Measurements from ENCODE around the gene STK11IP. TPM values are rescaled to one million over a fixed set of nuclear protein-coding genes. Genes with fewer than 3 reads are reported as not detected.

The STK11IP gene
- total RNA-seq, 1 donor from 2014 or later = 34.5 TPM

DNA sequence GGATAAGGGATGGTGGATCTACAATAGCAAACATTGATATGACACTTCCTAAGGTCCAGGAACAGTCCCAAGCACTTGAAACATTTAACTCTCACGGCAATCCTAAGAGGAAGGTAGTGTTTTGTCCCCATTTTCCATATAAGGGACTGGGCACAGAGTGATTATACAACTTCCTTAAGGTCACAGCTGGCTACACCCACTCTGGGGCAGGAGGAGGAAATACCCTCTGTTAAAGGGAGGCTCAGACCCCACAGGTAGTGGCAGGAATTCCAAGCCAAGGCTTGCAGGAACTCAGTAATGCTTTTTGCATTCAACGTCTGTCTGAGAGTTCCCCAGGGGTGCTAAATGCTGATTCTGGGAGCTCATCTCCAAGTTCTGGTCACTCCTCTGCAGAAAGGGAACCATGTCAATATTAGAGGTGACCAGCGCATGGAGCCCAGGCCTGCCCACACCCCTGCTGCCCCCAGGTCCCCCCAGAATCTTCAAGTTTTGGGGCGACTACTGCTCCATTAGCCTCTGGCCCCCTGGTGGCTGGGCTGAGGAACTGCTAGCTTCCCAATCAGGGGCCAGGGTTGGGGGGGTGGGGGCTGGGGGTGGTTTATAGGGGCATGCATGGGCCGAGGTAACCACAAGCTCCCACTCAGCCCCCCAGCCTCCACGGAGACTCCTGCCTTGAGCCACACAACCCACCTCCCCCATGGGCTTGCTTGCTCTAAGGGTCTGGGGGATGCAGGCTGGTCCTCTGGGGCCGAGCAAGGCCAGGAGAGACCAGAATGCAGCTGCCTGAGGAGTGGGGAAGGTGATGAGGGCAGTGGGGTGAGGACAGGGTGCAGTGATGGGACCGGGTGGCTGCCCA is 37.4 kb upstream of the STK11IP start:
- H3K4me3 Mint-ChIP-seq (ENCODE audit: unreplicated experiment) = no peak overlapping the region
- H3K36me3 Mint-ChIP-seq (ENCODE audit: unreplicated experiment) = peaks cover 5% of the 10 kb centered on the region
- peaks cover 10% of the 10 kb centered on the region for H3K27me3 Mint-ChIP-seq (ENCODE audit: unreplicated experiment)
- H3K9me3 Mint-ChIP-seq (ENCODE audit: unreplicated experiment) = peaks cover 8% of the 10 kb centered on the region
- no peak overlapping the region for H3K27ac Mint-ChIP-seq (ENCODE audit: unreplicated experiment)
- DNase-seq = no peak
- peaks cover 26% of the 10 kb centered on the region for H3K4me1 Mint-ChIP-seq (ENCODE audit: low read depth, unreplicated experiment)
- TF ChIP-seq, protein P1, sequence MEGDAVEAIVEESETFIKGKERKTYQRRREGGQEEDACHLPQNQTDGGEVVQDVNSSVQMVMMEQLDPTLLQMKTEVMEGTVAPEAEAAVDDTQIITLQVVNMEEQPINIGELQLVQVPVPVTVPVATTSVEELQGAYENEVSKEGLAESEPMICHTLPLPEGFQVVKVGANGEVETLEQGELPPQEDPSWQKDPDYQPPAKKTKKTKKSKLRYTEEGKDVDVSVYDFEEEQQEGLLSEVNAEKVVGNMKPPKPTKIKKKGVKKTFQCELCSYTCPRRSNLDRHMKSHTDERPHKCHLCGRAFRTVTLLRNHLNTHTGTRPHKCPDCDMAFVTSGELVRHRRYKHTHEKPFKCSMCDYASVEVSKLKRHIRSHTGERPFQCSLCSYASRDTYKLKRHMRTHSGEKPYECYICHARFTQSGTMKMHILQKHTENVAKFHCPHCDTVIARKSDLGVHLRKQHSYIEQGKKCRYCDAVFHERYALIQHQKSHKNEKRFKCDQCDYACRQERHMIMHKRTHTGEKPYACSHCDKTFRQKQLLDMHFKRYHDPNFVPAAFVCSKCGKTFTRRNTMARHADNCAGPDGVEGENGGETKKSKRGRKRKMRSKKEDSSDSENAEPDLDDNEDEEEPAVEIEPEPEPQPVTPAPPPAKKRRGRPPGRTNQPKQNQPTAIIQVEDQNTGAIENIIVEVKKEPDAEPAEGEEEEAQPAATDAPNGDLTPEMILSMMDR (IDR thresholded peaks at IDR 0.05; ENCODE audit: partially characterized antibody, unreplicated experiment) = peak; percentile 96

DNA sequence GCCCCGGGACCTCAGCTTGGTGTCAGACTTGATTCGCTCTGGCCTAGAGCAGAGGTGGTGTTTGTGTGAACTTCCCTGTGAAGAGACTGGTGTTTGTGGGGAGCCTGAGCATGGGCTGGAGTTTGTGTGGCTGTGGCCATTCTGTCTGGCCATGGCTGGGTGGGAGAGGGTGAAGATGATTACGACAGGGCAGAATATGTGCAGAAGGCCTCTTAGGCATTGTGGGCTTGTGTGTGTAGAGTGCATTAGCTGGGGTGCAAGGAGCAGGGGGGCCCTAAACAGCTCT is 36.8 kb upstream of the STK11IP start:
- DNase-seq = no peak
- TF ChIP-seq, protein P1 (IDR thresholded peaks at IDR 0.05; ENCODE audit: partially characterized antibody, unreplicated experiment) = no peak
- Mint-ChIP-seq H3K27me3 (ENCODE audit: unreplicated experiment) (peaks cover 10% of the 10 kb centered on the region), H3K4me1 (ENCODE audit: low read depth, unreplicated experiment) (peaks cover 26% of the 10 kb centered on the region), H3K27ac (ENCODE audit: unreplicated experiment) (no peak overlapping the region), H3K9me3 (ENCODE audit: unreplicated experiment) (peaks cover 8% of the 10 kb centered on the region), H3K4me3 (ENCODE audit: unreplicated experiment) (peak overlapping the region; percentile 6), H3K36me3 (ENCODE audit: unreplicated experiment) (peaks cover 5% of the 10 kb centered on the region)

DNA sequence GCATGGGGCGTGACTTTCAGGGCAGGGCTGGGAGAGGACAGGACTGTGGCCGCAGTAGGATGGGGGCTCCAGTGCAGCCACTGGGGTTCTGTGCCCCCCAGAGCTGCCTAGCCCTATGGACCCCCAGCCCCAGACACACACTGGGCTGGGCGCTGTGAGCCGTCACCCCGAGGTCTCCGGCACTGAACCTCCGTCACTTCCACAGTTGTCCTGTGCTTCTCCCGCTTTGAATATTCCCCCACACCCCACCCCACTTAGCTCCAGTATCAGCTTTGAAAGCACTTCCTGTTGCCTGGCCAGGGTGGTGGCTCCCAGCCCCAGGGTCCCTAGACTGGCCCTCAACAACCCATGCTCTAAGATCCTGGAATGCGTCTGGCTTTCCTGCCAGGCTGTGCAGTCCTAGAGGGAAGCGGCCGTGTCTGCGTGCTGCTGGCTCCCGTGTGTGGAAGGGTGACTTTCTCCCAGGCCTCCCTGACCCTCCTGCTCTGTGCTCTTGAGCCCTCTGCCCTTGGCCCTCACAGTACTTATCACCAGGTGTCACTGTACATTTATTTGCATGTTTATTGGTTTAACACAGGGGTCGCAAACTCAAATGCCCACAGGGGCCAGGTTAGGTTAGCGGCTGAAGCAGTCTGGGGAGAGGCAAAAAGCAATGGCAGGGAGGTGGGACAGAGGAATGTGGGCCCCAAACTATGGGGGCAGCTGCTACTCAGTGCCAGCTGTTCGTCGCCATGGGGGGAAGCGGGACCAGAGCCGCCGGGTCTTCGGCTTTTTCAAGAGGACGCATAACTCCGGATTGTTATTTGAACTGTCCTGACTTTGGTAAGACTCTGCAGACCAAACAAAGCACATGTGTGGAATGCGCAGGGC is 36.2 kb upstream of the STK11IP start:
- Mint-ChIP-seq H3K4me3 (ENCODE audit: unreplicated experiment) (no peak overlapping the region), H3K27ac (ENCODE audit: unreplicated experiment) (no peak overlapping the region), H3K36me3 (ENCODE audit: unreplicated experiment) (peaks cover 5% of the 10 kb centered on the region), H3K4me1 (ENCODE audit: low read depth, unreplicated experiment) (peaks cover 26% of the 10 kb centered on the region), H3K27me3 (ENCODE audit: unreplicated experiment) (peaks cover 10% of the 10 kb centered on the region), H3K9me3 (ENCODE audit: unreplicated experiment) (peaks cover 8% of the 10 kb centered on the region)
- no peak for DNase-seq
- TF ChIP-seq, protein P1 (IDR thresholded peaks at IDR 0.05; ENCODE audit: partially characterized antibody, unreplicated experiment) = no peak

DNA sequence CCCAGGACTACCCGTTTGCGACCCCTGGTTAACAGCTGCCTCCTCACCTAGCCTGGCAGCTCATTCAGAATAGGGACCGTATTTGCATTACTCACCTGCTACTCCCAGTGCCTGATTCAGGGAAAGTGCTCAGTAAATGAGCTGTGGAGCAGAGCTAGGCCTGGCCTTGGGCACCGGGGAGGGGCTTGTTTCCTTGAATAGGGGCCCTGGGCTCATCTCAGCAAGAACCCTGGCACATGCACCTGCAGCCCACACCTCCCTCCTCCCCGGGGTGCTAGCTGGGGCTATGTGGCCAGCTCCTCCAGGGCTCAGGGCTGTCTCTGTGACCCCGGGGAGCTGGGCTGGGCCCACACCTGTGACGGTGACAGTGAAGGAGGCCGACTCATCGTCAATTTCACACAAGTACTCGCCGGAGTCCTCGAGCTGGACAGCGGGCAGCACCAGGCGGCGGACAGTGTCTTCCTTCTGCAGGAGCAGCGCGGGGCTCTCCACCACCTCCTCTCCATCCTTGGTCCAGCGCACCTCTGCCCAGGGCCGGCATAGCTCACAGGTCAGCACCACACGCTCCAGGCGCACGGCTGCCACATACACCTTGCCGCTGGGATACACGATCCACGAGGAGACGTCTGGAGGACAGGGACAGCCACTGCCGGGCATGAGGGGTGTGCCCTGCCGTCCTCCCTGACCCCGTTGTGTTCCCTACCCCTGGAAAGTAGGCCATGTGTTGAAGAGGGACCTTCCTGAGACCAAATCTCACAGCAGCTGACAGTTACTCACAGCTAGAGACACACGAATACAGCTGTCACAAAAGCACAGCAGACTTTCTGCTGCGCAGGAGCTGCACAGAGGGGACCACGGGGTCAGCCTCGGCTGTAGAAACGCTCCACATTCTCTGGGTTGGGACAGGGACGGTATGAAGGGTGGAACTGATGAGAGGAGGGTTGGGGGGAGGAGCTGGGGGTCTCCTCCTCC is 35.3 kb upstream of the STK11IP start:
- peaks cover 10% of the 10 kb centered on the region for H3K27me3 Mint-ChIP-seq (ENCODE audit: unreplicated experiment)
- H3K27ac Mint-ChIP-seq (ENCODE audit: unreplicated experiment) = no peak overlapping the region
- peaks cover 5% of the 10 kb centered on the region for H3K36me3 Mint-ChIP-seq (ENCODE audit: unreplicated experiment)
- DNase-seq = no peak
- peaks cover 26% of the 10 kb centered on the region for H3K4me1 Mint-ChIP-seq (ENCODE audit: low read depth, unreplicated experiment)
- H3K4me3 Mint-ChIP-seq (ENCODE audit: unreplicated experiment) = peak overlapping the region; percentile 38
- TF ChIP-seq, protein P1 (IDR thresholded peaks at IDR 0.05; ENCODE audit: partially characterized antibody, unreplicated experiment) = no peak
- peaks cover 8% of the 10 kb centered on the region for H3K9me3 Mint-ChIP-seq (ENCODE audit: unreplicated experiment)

Data from glutamatergic neuron (in vitro differentiated cells).